Right lobe of liver (tissue), 4 donors: Measurements from ENCODE around the gene RPS6KA5.
A peak's percentile ranks its signal among the peaks of the same experiment; 100 is the strongest.

Experiments used
- POLR2A ChIP-seq: fragments of 450-650 bp; IDR thresholded peaks from one replicate; pipeline ENCODE4 v1.6.1; 2017; ENCODE audit warnings: antibody characterized with exemption, mild to moderate bottlenecking
- TF ChIP-seq, protein P1 (sequence below), 4 donors: fragments of 200-600 bp in 3 of 4; fragments of 450-650 bp in 1 of 4; IDR thresholded peaks; one replicate each; pipeline versions ENCODE4 v1.5.1 to v1.8.0; 2016 to 2022; ENCODE audit warnings: antibody characterized with exemption in 4 of 4, mild to moderate bottlenecking in 2 of 4
- donor health status: DM: no; HTN: no; CAD: no.
- donor health status: DM: no; HTN: no; CAD: no.
- donor health status: DM: no; HTN: yes; CAD: no.

DNA sequence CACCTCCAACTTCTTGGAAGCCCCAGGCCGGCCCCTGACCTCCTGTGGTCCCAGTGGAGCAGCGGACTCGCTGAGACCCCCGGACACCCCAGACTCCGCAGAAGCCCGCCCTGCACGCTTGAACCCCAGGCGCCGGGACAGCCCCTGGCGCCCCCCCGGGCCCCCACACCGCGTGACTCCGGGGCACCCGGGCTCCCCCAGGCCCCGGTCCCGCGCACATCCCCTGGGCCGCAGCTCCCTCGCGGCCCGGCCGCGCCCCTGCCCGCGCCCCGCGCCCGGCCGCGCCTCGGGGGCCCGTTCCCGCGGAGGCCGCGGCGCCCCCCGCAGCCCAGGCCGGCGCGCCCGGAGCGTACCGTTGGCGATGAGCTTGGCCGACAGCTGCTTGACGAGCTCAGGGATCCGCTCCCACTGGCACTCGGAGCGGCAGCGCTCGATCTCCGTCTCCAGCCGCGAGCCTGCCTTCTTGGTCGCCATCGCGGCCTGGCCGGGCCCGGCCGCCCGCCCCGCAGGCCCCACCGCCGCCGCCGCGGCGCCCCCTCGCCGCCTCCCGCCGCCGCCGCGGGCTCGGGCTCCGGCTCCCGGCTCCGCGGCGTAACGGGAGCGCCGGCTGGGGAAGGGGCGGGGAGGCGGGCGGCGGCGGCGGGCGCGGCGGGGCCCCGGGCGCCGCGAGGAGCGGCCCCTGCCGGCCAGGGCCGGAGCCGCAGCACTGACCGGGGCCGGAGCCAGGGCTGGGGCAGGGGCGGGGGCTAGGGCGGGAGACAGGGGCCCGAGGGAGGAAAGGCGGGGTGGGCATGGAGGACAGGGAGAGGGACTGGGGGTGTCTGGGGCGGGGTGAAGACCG, 244.4 kb downstream of the RPS6KA5 start, which contains the start of gene TTC7B:
- no peak for TF ChIP-seq POLR2A
- TF ChIP-seq, protein P1, sequence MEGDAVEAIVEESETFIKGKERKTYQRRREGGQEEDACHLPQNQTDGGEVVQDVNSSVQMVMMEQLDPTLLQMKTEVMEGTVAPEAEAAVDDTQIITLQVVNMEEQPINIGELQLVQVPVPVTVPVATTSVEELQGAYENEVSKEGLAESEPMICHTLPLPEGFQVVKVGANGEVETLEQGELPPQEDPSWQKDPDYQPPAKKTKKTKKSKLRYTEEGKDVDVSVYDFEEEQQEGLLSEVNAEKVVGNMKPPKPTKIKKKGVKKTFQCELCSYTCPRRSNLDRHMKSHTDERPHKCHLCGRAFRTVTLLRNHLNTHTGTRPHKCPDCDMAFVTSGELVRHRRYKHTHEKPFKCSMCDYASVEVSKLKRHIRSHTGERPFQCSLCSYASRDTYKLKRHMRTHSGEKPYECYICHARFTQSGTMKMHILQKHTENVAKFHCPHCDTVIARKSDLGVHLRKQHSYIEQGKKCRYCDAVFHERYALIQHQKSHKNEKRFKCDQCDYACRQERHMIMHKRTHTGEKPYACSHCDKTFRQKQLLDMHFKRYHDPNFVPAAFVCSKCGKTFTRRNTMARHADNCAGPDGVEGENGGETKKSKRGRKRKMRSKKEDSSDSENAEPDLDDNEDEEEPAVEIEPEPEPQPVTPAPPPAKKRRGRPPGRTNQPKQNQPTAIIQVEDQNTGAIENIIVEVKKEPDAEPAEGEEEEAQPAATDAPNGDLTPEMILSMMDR (IDR thresholded peaks at IDR 0.05): peak in 2 of 4 donors; percentile 9 to 46
